BJ (cell line): ENCODE data around the gene RNASEH2B. TPM values are rescaled to one million over a fixed set of nuclear protein-coding genes. Genes with fewer than 3 reads are reported as not detected.

Experiments used
- CTCF ChIA-PET: fragments of 350-600 bp; formaldehyde crosslinking; extraction: SDS; loops from one replicate; lab custom pipeline; 2021; ENCODE audit warnings: antibody characterized with exemption, inconsistent platforms; lab: Yijun Ruan, JAX
- POLR2A ChIA-PET: fragments of 300-600 bp; sonication (Branson Sonifier 250); formaldehyde crosslinking; extraction: SDS; loops from one replicate; lab custom pipeline; 2021; ENCODE audit warnings: antibody characterized with exemption; lab: Charles Lee
- DNase-seq: peaks from one replicate; pipeline ENCODE4 v3.0.0-alpha.2; 2011; ENCODE audit warnings: low read depth
- H3K27me3 ChIP-seq: 2 replicates; pipeline ENCODE4 v1.6.0; 2011; ENCODE audit warnings: low read length; ENCODE audit not compliant: control insufficient read depth, insufficient read depth
- H3K36me3 ChIP-seq: 2 replicates; pipeline ENCODE4 v1.5.1; 2011; ENCODE audit warnings: low read length; ENCODE audit not compliant: control insufficient read depth, insufficient read depth
- H3K4me3 ChIP-seq: 2 replicates; pipeline ENCODE4 v1.5.1; 2011; ENCODE audit warnings: low read depth, mild to moderate bottlenecking, control low read depth, low read length
- CTCF ChIP-seq: IDR thresholded peaks from 2 replicates; pipeline ENCODE4 v1.5.1; 2011; ENCODE audit warnings: low read depth, mild to moderate bottlenecking, control low read depth, inconsistent platforms, low read length, moderate library complexity; ENCODE audit not compliant: insufficient read depth
- polyA plus RNA-seq: library from polyadenylated mRNA; depleted of rRNA; stranded (reverse); fragments of >200 nt; gene quantifications from 2 replicates; pipeline ENCODE4 v1.2.3, GENCODE V29; 2011

Gene RNASEH2B
- polyA plus RNA-seq, 1 experiment = 11.3 TPM

- CTCF ChIA-PET = interaction anchor here (0.7 to 1.6 kb wide), 2 partner anchors 75 to 161 kb away, joined by 3 read pairs; no protein-coding TSS in a partner anchor
- no peaks in the 10 kb centered on the region for H3K36me3 ChIP-seq
- no peak for DNase-seq
- H3K27me3 ChIP-seq = peaks cover 3% of the 10 kb centered on the region
- POLR2A ChIA-PET = no interaction called here
- H3K4me3 ChIP-seq = no peak overlapping the region
- TF ChIP-seq CTCF = no peak
These were observed 17.2 kb upstream of the RNASEH2B start for GRCh38 chr13:50892210-50892944.

- Histone ChIP-seq H3K4me3 (no peak overlapping the region), H3K36me3 (no peaks in the 10 kb centered on the region), H3K27me3 (peaks cover 3% of the 10 kb centered on the region)
- CTCF ChIA-PET = interaction anchor here (0.8 to 1.6 kb wide), 2 partner anchors 63 to 76 kb away, joined by 3 to 4 read pairs; no protein-coding TSS in a partner anchor
- POLR2A ChIA-PET = interaction anchor here (0.7 kb wide), 1 partner anchor 507 kb away, joined by 5 read pairs; no protein-coding TSS in a partner anchor
- no peak for TF ChIP-seq CTCF
- DNase-seq = no peak
These were observed 16.3 kb upstream of the RNASEH2B start for GRCh38 chr13:50893211-50893852.

- ChIA-PET POLR2A (interaction anchor here (0.7 kb wide), 1 partner anchor 507 kb away, joined by 5 read pairs; no protein-coding TSS in a partner anchor), CTCF (no interaction called here)
- Histone ChIP-seq H3K27me3 (peaks cover 3% of the 10 kb centered on the region), H3K4me3 (no peak overlapping the region), H3K36me3 (no peaks in the 10 kb centered on the region)
- DNase-seq = no peak
- TF ChIP-seq CTCF = no peak
These were observed 15.6 kb upstream of the RNASEH2B start for GRCh38 chr13:50894012-50894411.

- H3K27me3 ChIP-seq = peaks cover 3% of the 10 kb centered on the region
- ChIA-PET CTCF (no interaction called here), POLR2A (no interaction called here)
- H3K4me3 ChIP-seq = no peak overlapping the region
- DNase-seq = no peak
- no peaks in the 10 kb centered on the region for H3K36me3 ChIP-seq
- no peak for TF ChIP-seq CTCF
These were observed 15.1 kb upstream of the RNASEH2B start for GRCh38 chr13:50894504-50894903.

GRCh38 chr13:50898338-50898737 lies 11.3 kb upstream of the RNASEH2B start:
- Histone ChIP-seq H3K4me3 (no peak overlapping the region), H3K36me3 (no peaks in the 10 kb centered on the region), H3K27me3 (no peaks in the 10 kb centered on the region)
- ChIA-PET POLR2A (no interaction called here), CTCF (interaction anchor here (1.5 kb wide), 1 partner anchor 13 kb away, joined by 4 read pairs; no protein-coding TSS in a partner anchor)
- no peak for DNase-seq
- no peak for TF ChIP-seq CTCF
